Stimulated activated CD8-positive, alpha-beta memory T cell treated with anti-CD3 and anti-CD28 coated beads, Interleukin-4, amount 100 ng/mL, for 24 hours (primary cell): Measurements from ENCODE around the gene ADCY7.

Experiments used
- DNase-seq: peaks from one replicate; pipeline ENCODE4 v3.0.0-alpha.2; 2020; ENCODE audit warnings: low read depth

Gene ADCY7

DNA sequence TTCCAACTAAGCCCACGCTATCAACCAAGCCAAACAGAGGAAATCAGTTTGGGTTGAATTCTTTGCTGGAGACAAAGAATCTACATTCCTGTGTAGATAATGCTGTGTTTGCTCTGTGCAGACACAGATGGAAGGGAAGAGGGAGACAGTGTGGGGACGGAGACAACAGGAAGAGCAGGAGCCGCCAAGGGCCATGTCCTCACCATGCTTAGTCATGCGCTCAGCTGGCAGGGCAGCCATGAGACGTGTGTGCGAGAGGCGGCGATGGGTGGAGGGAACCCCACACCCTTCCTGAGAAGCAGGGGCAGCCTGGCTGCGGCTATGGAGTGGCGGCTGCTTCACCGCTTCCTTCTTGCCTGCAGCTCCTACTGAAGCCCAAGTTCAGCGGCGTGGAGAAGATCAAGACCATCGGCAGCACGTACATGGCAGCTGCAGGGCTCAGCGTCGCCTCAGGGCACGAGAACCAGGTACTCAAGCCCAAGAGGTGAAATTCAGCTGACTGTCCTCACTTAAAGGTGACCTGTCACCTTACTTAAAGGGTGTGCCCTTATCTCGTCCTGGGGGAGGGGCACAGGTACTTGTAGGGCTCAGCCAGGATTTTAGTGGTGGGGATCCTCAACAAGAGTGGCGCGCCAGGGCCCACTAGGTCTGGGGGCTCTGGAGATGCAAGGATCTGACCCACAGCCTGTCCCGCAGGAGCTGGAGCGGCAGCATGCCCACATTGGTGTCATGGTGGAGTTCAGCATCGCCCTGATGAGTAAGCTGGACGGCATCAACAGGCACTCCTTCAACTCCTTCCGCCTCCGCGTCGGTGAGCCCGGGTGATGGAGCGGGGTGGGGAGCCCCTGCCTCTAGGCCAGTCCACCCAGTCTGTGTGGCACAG, 47.5 kb downstream of the ADCY7 start:
- DNase-seq: peak; percentile 42

DNA sequence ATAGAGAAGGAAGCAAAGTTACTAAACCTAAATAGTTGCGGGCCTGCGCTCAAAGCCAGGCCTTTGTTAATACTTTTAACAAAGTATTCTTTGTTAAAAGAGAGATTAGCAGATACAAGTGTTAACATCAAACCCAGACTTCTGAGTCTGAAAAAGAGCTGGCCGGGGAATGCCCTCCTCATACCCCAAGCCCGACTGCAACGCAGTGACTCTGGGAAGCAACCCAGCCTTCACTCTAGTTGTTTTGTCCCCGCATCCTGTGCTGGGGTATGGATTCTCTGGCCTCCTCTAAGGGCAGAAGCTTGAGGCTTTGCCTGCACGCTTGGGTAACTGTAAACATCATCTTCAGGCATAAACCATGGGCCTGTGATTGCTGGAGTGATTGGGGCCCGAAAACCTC, 48.3 kb downstream of the ADCY7 start:
- DNase-seq: no peak

DNA sequence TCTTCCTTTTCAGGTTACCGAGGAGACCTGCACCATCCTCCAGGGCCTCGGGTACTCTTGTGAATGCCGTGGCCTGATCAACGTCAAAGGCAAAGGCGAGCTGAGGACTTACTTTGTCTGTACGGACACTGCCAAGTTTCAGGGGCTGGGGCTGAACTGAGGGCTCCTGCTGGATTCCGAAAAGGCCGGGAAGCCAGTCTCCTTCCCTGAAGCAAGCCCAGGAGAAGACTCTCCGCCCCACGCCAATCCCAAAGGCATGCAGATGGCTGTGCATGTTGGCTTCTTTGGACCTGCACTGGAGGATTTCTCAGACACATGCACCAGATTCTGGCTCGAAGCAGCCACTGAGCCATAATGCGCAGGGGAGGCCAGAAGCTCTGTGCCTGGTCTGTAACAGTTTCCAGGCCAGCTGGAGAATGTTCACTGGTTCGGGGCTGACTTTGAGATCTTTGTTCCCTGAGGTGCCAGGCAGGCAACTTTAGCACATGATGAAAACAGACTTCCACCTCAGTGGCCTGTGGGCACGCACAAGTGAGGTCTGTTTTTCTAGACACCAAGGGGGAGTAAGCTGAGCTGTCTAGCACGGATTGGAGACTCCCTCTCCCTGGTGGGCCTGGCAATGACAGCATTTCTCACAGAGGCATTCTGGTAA, 49.1 kb downstream of the ADCY7 start:
- no peak for DNase-seq

DNA sequence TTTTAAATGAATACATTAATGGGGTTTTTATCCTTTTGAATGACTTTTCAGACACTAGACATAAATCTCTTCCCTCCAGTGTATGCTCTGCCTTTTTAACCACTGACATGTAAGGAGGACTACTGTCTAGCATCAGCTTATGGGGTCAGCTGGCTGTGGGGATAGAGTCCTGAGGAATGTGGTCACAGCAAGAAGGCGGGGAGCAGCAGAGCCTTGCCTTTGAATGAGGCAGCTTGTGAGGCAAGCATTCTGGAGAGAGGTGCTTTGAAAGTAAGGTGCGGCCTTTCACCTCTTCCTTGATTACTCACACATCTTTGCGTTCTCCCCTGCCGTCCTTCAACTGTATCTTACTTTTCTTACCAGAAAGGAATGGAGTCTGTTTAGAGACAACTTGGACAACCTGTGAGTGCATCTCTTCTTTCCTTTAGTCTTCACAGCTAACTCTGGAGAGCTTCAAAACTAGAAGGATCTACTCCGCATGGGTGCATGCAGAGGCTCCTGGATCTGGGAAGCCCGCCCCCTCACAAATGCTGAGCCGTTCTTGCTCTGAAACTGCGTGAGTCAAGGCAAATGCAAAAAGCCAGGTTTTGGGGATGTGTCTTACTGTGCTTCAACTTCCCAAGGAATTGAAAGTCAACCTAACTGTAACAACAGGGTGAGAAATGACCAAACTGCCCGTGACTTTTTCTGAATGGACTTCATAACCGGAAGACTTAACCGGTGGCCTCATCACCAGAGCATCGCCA, 49.9 kb downstream of the ADCY7 start:
- no peak for DNase-seq

DNA sequence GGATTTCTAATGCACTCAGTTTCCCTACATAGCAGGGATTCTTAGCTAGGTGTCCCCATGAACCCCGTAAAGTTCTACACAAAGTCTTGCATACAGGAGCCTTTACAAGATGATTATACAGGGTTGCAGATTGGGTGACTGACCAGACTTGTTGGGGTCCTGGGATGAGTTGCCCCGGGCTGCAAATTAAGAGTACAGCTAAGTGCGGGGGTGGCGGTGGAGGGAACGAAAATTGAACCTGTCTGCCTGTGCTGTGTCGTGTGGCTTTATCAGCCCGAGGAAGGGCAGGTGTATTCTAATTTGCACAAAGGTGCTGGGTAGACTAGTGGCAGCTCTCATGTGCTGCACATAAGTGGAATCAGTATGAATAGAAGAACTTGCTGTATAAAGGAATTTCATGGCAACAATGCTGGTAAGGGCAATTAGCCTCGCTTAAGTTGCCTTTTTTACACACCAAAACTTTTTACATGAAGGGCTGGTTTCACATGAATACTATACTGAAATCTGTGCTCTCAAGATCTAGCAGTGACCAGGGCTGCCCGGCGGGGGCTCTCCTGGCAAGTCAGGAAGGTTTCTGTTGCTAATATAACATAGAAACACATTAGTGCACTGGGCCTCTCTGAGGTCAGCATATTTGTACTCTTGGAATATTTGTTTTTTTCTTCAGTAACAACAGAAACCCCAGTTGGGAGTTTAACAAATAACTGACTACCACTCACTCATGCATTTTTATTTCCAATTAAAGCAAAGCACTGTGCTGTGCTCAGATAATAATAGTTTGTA, 50.7 kb downstream of the ADCY7 start:
- DNase-seq: no peak

DNA sequence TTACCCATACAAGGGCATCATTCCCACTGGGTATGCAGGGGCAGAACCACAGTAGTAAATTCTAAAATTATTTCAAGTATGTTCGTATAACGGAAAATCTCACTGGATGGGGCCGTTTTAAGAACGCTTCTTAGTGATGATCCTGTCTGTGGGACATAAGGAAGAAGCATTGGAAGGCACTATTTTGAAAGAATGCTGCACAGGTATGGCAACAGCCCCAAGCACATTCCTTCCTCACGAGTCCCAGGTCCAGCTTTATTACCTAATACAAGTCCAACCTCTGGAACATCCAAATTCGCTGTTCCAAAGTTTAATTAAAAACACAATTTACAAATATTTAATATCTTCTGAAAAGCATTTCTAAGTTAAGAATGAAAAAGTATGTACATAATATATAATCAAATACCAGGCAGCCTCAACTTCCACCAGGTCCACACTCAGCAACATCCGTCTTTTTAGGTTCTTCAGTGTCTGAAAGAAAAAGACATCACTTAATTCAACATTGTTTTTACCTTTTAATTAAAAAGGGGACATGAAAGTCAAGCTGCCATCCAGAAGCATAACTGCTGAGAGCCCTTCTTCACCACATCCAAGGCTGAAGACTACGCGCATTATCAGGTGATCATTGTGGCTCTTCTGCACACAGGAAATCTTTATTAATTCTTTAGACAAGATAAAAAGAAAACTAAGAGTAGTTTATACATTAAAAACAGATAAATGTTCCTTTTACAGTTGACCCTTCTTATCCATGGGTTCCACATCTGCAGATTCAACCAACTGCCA, 52.6 kb downstream of the ADCY7 start:
- no peak for DNase-seq

DNA sequence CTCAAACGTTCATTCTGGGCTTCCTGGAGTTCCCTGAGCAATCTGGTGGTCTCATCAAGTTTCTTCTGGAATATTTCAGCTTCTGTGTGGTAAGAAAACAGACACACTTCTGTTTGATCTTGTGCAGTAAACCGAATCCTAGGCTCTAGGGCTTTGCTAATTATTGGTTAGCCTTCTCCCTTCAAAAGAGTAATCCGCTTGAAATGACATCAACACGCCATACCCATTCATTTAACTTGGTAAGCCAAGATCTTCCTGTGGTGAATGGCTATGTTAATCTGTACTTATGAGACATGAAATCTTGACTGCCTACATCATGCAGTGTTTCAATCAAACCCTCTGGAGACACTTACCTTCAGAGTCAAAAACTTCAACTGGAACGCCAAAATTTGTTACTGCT, 54.0 kb downstream of the ADCY7 start:
- DNase-seq: no peak

DNA sequence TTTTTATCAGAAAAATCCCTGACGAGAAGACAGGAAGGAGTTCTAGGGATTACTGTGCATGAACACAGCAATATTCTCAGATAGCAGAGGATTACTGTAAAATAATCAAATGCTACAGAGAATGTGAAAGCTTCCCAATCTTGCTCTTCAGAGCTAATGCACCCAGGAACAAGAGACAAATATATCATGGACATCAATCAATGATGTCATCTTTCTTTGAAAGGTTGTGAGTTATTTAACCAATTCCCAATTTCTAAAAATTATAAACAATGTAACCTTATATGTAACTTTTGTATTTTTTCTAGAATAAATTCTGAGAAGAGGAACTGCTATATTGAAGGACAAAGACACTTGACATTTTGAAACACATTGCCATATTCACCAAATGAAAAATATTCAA, 56.0 kb downstream of the ADCY7 start:
- no peak for DNase-seq

DNA sequence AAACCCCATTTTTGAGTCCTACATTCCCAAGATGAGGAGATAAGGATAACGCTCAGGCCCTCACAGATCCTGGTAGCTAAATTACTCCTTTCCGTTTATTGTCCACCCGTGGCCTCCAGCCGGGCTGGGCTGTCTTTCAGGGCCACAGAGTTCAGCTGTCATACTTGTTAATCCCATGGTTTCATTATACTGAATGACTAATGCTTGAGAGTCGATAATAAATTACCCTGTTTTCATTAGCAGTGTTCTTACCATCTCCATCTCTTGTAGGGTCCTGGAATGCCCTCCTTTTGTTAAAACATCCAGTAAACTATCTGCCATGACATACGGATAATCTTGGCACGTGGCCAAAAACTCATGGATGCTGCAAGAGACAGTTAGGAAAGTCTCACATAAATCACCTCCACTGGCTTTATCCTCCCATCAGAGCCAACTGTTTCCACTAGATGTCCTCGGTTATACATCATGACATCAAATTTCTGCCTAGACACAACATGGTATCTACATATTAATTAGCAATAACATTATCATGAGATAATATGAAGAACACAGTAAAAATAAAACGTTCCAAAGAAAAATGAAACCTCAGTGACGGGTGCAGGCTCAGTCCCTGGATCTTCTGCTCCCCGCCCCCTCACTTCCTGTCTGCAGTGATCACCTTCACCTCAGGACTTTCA, 57.1 kb downstream of the ADCY7 start:
- no peak for DNase-seq

DNA sequence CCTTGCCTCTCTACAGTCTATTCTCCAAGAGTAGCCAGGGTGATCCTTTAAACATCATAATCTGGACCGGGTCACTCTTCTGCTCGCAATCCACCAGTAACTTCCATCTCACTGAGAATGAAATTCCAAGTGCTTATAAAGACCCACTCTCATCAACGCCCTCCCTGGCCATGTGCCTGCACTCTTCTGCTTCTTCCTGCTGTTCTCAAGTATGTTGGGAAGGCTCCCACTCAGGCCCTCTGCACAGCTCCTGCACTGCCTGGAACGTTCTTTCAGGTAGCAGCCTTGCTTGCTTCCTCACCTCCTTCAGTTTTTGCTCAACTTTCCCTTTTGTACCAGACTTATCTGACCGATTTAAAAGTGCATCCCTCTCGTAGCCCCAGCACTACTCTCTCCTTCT, 58.0 kb downstream of the ADCY7 start:
- no peak for DNase-seq

DNA sequence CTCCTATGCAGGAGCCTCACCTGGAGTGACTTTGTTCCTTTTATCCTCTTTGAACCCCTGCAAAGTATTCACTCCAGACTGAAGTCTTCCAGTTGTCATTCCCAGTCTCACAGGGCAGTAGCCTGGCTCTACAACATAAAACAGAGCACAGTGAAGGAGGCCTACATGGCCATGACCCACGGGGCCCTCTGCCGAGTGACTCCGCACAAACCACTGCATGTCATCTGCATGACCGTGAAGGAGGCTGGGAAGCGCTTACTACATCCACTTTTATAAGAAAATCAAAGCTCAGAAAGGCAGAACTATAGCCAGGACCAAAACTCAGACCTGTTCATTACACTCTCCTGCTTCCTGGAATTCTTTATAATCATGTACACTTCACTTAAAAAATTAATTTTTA, 59.9 kb downstream of the ADCY7 start:
- DNase-seq: no peak

DNA sequence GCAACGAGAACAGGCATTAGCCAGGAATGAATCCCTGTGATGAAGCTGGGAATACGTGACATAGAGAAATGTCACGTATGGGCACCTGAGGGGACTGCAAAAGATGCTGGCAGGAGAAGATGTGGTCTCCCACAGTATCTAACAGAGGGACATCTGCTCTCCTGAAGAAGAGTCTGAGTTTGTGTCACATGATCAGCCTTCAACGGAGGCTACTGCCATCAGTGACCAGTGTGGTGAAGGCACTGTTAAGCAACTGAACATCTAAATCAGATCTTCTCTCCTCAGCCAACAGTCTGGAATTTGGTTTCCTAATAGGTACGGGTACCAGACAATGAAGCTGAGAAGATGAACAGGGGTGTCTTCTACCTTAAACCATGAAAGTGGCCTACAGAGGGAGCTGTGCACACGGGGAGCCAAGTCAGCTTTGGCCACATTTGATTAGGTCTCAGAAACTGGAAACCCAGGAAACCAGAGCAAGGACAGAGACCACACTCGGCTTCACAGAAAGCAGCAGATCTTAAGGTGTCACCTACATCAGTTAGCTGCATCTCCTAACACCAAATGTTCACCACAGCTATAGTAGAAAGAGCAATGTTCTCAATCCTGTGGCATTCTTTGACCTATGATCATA, 60.6 kb downstream of the ADCY7 start:
- peak; percentile 38 for DNase-seq

DNA sequence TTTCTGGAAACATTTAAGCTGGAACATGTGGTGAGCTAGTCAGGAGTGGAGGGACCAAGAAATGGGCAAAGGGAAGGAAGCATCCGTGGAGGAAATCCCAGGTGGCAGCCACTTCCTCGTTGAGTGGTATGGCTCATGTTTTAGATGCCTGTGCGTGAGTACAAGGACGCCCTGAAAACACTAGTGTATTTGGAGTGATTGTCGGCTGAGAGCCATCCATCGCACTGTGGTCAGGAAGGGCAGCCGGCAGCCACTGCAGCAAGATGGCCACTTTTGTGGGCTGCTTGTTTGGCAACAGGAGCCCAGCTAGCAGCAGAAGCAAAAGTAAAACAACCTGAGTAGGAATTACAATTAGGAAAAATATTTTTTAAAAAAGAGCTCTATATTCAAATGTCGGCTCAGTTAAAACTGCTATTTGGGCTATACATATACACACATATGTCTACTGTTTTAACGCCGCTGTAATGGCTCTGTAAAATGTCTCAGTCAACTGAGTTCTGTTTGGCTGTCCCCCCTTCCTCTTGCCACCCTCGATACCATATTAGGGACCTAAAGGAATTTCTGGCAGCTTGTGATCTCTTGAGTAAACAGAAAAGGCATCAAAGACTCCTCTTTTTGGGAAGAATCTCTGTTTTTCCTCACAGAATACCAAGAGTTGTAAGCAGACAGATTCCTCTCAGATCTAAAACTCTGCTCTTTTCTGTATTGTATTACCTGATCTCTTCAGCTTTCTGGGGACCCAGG, 63.3 kb downstream of the ADCY7 start:
- DNase-seq: no peak

DNA sequence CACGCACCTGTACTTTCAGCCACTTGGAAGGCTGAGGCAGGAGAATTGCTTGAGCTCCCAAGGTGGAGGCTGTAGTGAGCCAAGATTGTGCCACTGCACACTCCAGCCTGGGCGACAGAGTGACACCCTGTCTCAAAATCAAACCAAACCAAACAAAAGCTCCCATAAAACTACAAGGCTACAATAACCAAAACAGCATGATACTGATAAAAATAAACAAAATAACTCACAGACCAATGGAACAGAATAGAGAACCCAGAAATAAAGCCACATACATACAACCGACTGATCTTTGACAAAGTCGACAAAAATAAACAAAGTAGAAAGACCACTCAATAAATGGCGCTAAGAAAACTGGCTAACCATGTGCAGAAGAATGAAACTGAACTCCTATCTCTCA, 65.2 kb downstream of the ADCY7 start:
- DNase-seq: no peak

DNA sequence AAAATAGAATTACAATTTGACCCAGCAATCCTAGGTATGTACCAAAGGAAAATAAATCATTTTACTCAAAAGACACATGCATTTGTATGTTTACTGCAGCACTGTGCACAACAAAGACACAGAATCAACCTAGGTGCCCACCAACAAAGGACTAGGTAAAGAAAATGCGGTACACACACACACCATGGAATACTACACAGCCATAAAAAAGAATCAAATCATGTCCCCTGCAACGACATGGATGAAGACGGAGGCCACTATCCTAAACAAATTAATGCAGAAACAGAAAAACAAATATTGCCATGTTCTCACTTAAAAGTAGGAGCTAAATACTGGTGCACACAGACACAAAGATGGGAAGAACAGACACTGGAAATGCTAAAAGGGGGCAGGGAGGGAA, 66.2 kb downstream of the ADCY7 start:
- DNase-seq: no peak

DNA sequence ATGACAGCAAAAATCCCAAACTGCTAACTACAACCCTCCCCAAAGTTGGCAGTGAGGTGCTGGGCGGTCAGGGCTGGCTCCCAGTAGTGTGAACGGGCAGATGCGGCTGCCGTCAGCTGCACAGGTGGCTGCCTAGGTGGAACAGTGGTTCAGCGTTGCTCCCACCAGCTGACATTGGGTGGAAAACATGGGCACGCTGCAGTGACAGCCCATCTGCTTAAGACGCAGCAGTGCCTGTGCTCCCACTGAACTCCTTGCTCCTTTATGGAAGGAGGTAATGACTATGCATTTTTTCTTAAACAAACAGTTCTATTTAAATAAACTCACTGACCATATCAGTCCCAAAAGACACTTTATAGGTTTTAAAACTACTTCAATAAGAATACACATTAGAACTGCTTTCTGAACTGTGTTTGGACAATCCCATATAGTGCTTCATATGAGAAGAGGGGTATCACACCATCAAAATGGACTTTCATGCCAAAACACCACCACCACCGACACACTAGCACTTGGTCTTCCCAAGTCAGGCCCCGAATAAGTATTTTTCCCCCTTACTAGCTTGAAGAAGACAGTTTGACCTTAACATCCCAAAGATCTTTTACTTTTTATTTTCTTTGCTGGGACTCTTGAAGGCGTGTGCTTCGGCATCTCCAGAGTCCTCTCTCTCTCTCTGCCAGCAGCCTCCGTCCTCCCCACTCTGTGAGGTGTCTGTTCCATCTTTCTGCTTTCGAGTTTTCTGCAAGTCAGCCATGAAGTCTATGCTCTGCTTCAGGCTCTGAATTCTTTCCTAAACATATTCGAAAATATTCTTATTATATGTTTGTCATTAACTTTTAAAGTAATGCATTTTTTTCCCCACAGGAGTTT, 68.0 kb downstream of the ADCY7 start:
- DNase-seq: no peak

DNA sequence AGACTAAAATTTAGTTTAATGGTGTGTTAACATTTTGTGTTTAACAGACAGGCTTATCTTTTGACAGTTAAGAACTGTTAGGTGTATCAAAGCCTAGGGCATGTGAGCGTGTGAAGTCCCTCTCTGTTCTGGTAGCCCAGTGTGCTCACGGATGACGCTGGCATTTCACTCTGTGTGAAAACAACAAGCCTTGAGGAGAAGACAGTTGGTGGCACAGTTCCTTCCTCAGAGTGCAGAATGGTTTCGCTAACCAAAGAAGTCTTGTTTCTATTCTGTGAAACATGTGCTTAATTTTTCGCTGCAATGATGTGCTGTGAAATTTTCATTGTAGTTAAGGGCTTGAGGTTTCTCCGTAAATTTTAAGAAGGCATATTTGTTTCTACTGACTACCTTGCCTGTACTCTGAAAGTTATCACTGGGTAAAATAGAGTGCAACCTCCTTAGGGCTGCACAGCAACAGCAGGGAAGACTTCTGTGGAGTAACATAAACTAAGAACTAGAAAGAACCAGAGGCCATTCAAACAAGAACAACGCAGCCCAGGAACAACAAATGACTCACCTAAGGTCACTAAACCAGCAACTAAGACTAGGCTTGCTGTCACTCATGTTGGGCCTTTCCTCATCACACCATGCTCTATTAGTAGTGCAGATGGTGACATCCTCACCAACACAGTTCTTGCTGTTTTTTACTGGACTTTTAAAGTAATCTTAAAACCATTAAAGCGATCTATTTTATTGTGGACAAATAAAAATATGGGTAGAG, 69.0 kb downstream of the ADCY7 start:
- no peak for DNase-seq

DNA sequence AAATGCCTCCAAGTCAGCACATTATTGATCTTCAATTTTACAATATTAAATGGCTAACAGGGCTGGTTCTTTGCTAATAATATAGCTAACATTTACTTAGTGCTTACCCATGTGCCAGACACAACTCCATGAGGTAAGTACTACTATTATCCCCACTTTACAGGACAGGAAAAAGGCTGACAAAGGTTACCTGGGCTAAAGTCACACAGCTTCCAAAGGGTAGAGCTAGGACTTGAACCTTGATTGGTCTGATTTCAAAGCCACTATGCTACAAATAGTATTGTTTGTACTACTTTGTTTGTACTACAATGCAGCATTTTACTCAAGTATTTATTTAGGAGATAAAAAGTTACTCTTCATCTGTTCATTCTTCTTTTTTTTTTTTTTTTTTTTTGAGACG, 70.5 kb downstream of the ADCY7 start:
- DNase-seq: no peak
